Bronchial epithelial cell (primary cell): Measurements from ENCODE around the gene IQSEC1. TPM values are rescaled to one million over a fixed set of nuclear protein-coding genes. Genes with fewer than 3 reads are reported as not detected.
A peak's percentile ranks its signal among the peaks of the same experiment; 100 is the strongest.

Experiments used
- DNase-seq: peaks from one replicate; pipeline ENCODE4 v3.0.0-alpha.2; 2010; ENCODE audit warnings: low read depth
- FAIRE-seq: peaks from 2 replicates; lab custom pipeline; 2011; peaks lifted over from hg19 to GRCh38; lab: Jason Lieb, UNC
- H3K27me3 ChIP-seq: 2 replicates; pipeline ENCODE4 v1.5.1; 2011; ENCODE audit warnings: low read length; ENCODE audit not compliant: control insufficient read depth, insufficient read depth
- H3K36me3 ChIP-seq: 2 replicates; pipeline ENCODE4 v1.5.1; 2011; ENCODE audit warnings: low read length; ENCODE audit not compliant: control insufficient read depth, insufficient read depth
- H3K4me3 ChIP-seq: 2 replicates; pipeline ENCODE4 v1.5.1; 2011; ENCODE audit warnings: mild to moderate bottlenecking, low read depth, low read length, control low read depth
- CTCF ChIP-seq: IDR thresholded peaks from 2 replicates; pipeline ENCODE4 v1.5.1; 2011; ENCODE audit warnings: mild to moderate bottlenecking, moderate library complexity, low read length, control low read depth, inconsistent platforms; ENCODE audit not compliant: insufficient read depth, severe bottlenecking
- total RNA-seq: library from RNA; depleted of rRNA; stranded (reverse); fragments of >200 nt; gene quantifications from 2 replicates; pipeline ENCODE4 v1.2.1, GENCODE V29; 2014

Gene IQSEC1
- total RNA-seq, 1 donor from 2014 or later = 6.6 TPM

GRCh38 chr3:12999147-13000140, 73.8 kb downstream of the IQSEC1 start:
- DNase-seq (no peak), FAIRE-seq (no peak)
- TF ChIP-seq CTCF = no peak
- H3K36me3 ChIP-seq = no peaks in the 10 kb centered on the region
- H3K4me3 ChIP-seq = no peak overlapping the region
- H3K27me3 ChIP-seq = no peaks in the 10 kb centered on the region

GRCh38 chr3:12998648-12999047, 74.6 kb downstream of the IQSEC1 start:
- no peak for FAIRE-seq

GRCh38 chr3:12997387-12997786, 75.8 kb downstream of the IQSEC1 start:
- no peak for TF ChIP-seq CTCF

More at GRCh38 chr3:12998648-12999047, 74.6 kb downstream of the IQSEC1 start:
- no peak for TF ChIP-seq CTCF
- H3K36me3 ChIP-seq = no peaks in the 10 kb centered on the region
- peaks cover under 1% of the 10 kb centered on the region for H3K27me3 ChIP-seq
- DNase-seq = no peak
- no peak overlapping the region for H3K4me3 ChIP-seq

GRCh38 chr3:12996181-12996506, 77.1 kb downstream of the IQSEC1 start:
- no peak for DNase-seq
- Histone ChIP-seq H3K27me3 (peaks cover 7% of the 10 kb centered on the region), H3K4me3 (no peak overlapping the region), H3K36me3 (no peaks in the 10 kb centered on the region)
- no peak for TF ChIP-seq CTCF
- no peak for FAIRE-seq

More at GRCh38 chr3:12997387-12997786, 75.8 kb downstream of the IQSEC1 start:
- H3K36me3 ChIP-seq = no peaks in the 10 kb centered on the region
- H3K27me3 ChIP-seq = peaks cover 7% of the 10 kb centered on the region
- DNase-seq (peak; percentile 41), FAIRE-seq (no peak)
- no peak overlapping the region for H3K4me3 ChIP-seq

DNA sequence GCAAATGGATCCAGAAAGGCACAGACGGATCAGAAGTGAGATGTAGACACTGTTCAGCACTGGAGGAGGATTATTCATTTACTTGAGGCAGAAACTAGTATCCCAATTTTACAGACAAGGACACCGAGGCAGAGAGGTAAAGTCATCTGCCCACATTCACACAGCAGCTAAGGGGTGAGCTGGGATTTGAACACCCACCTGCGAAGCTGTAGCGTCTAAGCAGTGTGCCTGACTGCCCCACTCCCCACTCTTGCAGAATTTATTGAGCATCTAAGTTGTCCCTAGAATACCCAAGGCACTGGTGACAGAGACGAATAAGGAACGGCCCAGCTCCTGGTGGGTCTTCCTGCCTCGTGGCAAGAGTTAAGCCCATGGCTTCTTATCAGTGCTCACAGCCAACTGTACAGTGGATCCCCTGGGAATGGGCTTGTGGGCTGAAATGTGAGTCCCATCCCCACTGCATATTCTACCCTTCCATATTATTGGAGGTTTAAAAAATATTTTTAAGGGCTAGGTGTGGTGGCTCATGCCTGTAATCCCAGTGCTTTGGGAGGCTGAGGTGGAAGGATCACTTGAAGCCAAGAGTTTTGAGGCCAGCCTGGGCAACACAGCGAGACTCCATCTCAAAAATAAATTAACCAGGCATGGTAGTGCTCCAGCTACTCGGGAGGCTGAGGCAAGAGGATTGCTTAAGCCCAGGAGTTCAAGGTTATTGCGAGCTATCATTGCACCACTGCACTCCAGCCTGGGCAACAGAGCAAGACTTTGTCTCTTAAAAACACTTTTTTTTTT, 77.6 kb downstream of the IQSEC1 start:
- peaks cover 7% of the 10 kb centered on the region for H3K27me3 ChIP-seq
- FAIRE-seq (no peak), DNase-seq (no peak)
- no peak for TF ChIP-seq CTCF
- no peaks in the 10 kb centered on the region for H3K36me3 ChIP-seq
- no peak overlapping the region for H3K4me3 ChIP-seq
